GM12878 (cell line): ENCODE measurements around the gene CD83.

Experiments
- CHD2 ChIP-seq: IDR thresholded peaks from 2 replicates; pipeline ENCODE4 v1.6.1; 2011; ENCODE audit warnings: low read depth, low read length, improper control_type of control experiment, borderline replicate concordance
- POLR2A ChIP-seq: IDR thresholded peaks from 2 replicates; pipeline ENCODE4 v1.6.1; 2011; ENCODE audit warnings: low read depth, mild to moderate bottlenecking, low read length
- RAD51 ChIP-seq: fragments of 450-650 bp; IDR thresholded peaks from 2 replicates; pipeline ENCODE4 v1.6.1; 2016; ENCODE audit warnings: moderate library complexity, mild to moderate bottlenecking, inconsistent platforms
- RFX5 ChIP-seq: IDR thresholded peaks from 2 replicates; pipeline ENCODE4 v1.6.1; 2011; ENCODE audit warnings: low read depth, low read length, improper control_type of control experiment
- SP1 ChIP-seq: IDR thresholded peaks from one replicate; pipeline ENCODE4 v1.6.1; 2011; ENCODE audit warnings: low read depth, low read length
- ZNF24 ChIP-seq: fragments of 450-650 bp; IDR thresholded peaks from 2 replicates; pipeline ENCODE4 v1.6.1; 2017; ENCODE audit warnings: antibody characterized with exemption, mild to moderate bottlenecking
- ZSCAN29 ChIP-seq: fragments of 450-650 bp; IDR thresholded peaks from 2 replicates; pipeline ENCODE4 v1.6.1; 2017; ENCODE audit warnings: mild to moderate bottlenecking, moderate library complexity
- TF ChIP-seq, protein P1 (sequence below), 3 experiments: IDR thresholded peaks in 2 of 3; conservative IDR thresholded peaks in 1 of 3; 2 replicates each; pipeline ENCODE4 v1.5.1; 2011; ENCODE audit warnings: low read depth in 3 of 3, low read length in 3 of 3, mild to moderate bottlenecking in 3 of 3, control low read depth in 2 of 3, moderate library complexity in 2 of 3, inconsistent platforms in 1 of 3, mixed read lengths in 1 of 3; ENCODE audit not compliant: control insufficient read depth in 2 of 3, insufficient read depth in 1 of 3; ENCODE audit errors: extremely low read depth in 1 of 3

GRCh38 chr6:14100966-14101365 is 16.6 kb upstream of the CD83 start:
- TF ChIP-seq RFX5 (no peak), CHD2 (no peak), POLR2A (no peak), ZNF24 (no peak), RAD51 (no peak), ZSCAN29 (no peak), SP1 (no peak)
- TF ChIP-seq, protein P1, sequence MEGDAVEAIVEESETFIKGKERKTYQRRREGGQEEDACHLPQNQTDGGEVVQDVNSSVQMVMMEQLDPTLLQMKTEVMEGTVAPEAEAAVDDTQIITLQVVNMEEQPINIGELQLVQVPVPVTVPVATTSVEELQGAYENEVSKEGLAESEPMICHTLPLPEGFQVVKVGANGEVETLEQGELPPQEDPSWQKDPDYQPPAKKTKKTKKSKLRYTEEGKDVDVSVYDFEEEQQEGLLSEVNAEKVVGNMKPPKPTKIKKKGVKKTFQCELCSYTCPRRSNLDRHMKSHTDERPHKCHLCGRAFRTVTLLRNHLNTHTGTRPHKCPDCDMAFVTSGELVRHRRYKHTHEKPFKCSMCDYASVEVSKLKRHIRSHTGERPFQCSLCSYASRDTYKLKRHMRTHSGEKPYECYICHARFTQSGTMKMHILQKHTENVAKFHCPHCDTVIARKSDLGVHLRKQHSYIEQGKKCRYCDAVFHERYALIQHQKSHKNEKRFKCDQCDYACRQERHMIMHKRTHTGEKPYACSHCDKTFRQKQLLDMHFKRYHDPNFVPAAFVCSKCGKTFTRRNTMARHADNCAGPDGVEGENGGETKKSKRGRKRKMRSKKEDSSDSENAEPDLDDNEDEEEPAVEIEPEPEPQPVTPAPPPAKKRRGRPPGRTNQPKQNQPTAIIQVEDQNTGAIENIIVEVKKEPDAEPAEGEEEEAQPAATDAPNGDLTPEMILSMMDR (IDR thresholded peaks at IDR 0.05 in 2 of 3, conservative IDR thresholded peaks at IDR 0.05 in 1 of 3; ENCODE audit: control insufficient read depth in 2 of 3, extremely low read depth in 1 of 3, insufficient read depth in 1 of 3, low read depth in 3 of 3, low read length in 3 of 3) = no peak
